Measurements from ENCODE around the gene UGGT1.

DNA sequence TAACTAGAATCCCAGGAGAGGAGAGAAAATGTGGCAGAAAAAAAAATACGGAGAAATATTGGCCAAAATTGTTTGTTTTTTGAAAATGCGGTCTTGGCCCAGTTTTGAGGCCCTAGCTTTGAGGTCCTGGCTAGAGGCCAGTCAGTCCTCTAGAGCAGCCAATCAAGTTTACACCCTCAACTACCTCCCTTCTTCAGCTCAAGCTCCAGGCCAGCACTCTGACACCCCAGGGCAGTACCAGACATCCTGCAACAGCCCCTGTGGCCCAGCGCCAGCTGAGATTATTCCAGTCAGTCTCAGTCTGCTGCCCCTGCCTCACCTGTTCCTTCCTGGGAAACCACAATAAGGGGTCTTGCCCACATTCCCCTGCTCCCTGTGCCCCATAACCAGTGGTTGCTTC is 107.7 kb downstream of the UGGT1 start:
- TF ChIP-seq, protein P1, sequence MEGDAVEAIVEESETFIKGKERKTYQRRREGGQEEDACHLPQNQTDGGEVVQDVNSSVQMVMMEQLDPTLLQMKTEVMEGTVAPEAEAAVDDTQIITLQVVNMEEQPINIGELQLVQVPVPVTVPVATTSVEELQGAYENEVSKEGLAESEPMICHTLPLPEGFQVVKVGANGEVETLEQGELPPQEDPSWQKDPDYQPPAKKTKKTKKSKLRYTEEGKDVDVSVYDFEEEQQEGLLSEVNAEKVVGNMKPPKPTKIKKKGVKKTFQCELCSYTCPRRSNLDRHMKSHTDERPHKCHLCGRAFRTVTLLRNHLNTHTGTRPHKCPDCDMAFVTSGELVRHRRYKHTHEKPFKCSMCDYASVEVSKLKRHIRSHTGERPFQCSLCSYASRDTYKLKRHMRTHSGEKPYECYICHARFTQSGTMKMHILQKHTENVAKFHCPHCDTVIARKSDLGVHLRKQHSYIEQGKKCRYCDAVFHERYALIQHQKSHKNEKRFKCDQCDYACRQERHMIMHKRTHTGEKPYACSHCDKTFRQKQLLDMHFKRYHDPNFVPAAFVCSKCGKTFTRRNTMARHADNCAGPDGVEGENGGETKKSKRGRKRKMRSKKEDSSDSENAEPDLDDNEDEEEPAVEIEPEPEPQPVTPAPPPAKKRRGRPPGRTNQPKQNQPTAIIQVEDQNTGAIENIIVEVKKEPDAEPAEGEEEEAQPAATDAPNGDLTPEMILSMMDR (IDR thresholded peaks at IDR 0.05) = no peak
- TF ChIP-seq POLR2A (IDR thresholded peaks at IDR 0.05) = no peak

All from lower leg skin (tissue), 3 donors.